Epithelial cell of esophagus (primary cell): ENCODE results near the gene NRXN3.

Experiments
- DNase-seq: peaks from one replicate; pipeline ENCODE4 v3.0.0; 2010; ENCODE audit warnings: low read depth
- H3K4me3 ChIP-seq: 2 replicates; pipeline ENCODE4 v1.5.1; 2011; ENCODE audit warnings: mild to moderate bottlenecking, low read length, control low read depth
- CTCF ChIP-seq: IDR thresholded peaks from 2 replicates; pipeline ENCODE4 v1.5.1; 2011; ENCODE audit warnings: low read depth, mild to moderate bottlenecking, low read length, control low read depth, inconsistent platforms; ENCODE audit not compliant: insufficient read depth; ENCODE audit errors: missing control alignments

NRXN3 gene

DNA sequence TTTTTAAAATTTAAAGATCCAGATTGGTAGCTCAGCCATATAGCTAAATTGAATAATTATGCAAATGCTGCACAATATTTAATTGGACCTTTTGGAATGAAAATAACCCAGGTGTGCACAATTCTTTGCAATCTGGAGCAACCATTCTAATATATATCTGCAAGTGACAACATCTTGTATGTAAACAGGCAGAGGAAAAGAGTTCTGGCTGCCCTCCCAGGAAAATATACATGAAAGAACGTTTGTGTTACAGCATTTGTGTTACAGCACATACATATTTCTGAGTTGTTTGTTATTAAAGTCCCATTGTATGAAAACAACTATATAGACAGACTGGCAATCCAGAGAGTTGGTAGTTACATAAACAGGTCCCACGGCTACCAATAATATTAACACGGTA, 1663.6 kb downstream of the NRXN3 start:
- H3K4me3 ChIP-seq, result no peak overlapping the region
- TF ChIP-seq CTCF, result no peak
- no peak for DNase-seq

DNA sequence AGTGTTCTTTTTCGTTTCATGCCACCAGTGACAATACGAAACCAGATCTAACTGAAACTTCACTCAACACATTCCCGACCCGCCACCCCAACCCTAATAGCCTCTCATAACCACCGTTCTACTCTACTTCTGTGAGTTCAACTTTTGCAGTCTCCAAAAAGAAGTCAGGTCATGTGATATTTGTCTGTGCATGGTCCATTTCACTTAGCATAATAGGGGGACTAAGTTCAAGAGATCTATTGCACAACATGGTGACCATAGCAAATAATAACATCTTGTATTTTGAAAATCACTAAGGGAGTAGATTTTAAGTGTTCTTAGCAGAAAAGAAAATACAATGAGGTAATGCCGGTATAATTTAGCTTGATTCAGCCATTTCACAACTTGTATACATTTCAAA, 1664.7 kb downstream of the NRXN3 start:
- DNase-seq, result no peak
- H3K4me3 ChIP-seq, result no peak overlapping the region
- TF ChIP-seq CTCF, result no peak

DNA sequence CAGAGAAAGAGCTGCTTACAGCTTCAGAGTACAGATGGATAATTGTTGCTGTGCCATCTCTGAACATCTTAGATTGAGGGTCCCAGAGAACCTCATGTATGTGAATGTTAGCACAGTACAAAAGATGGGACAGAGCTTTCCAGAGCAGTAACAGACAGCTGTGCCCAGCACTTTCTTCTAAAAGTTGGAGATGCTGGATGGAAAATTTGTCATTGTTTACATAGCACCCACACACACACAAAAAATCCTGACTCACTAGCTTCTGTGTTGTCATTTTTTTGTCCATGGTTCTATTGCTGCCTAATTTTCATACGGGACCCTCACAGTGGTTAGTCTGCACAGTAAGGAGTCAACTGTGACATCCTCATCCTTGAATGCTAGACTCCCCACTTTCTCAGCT, 1666.4 kb downstream of the NRXN3 start:
- DNase-seq, result no peak
- TF ChIP-seq CTCF, result no peak
- no peak overlapping the region for H3K4me3 ChIP-seq

GRCh38 chr14:79837699-79838098, 1667.5 kb downstream of the NRXN3 start:
- TF ChIP-seq CTCF, result no peak
- DNase-seq, result no peak

GRCh38 chr14:79840103-79840502, 1669.9 kb downstream of the NRXN3 start:
- no peak overlapping the region for H3K4me3 ChIP-seq

More at GRCh38 chr14:79837699-79838098, 1667.5 kb downstream of the NRXN3 start:
- no peak overlapping the region for H3K4me3 ChIP-seq

DNA sequence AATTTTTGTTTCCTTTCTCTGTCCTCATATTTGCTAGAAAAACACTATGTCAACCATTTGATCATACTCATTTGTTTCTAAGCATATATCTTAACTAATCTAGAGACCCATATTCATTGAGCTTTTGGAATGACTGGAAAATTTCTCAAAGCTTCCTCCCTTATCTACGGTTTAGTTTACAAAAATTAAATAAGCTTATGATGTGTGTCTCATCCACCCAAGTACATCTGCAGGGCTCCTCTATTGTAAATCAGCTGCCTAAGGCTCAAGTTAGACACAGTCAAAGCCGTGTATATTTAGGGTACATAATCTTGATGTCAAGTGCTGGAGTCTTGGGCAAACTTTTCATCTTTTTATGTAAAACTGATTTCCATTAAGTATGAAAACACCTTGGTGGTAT, 1670.7 kb downstream of the NRXN3 start:
- no peak for TF ChIP-seq CTCF
- no peak for DNase-seq
- H3K4me3 ChIP-seq, result no peak overlapping the region

More at GRCh38 chr14:79840103-79840502, 1669.9 kb downstream of the NRXN3 start:
- DNase-seq, result no peak
- TF ChIP-seq CTCF, result no peak

DNA sequence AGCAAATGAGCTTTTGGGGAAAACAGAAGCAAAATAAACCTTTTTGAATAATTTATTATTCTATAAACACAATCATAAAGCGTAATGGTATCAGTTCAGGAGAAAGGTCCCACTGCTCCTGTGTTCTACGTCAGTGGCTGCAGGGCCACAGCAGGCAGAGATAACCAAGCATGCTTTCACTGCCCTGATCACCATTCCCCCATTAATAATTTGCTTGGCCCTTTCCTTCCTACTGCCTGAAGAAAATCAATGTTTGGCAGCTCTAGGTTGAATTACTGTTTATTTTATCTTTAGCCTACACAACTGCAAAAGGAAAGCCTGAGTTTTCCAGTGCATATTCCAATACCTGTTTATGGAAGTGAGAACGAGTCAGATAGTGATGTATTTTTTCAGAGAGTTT, 1671.3 kb downstream of the NRXN3 start:
- TF ChIP-seq CTCF, result no peak
- no peak for DNase-seq
- no peak overlapping the region for H3K4me3 ChIP-seq
